Gastroesophageal sphincter (tissue), 4 donors: ENCODE results near the gene NEK9. TPM values are rescaled to one million over a fixed set of nuclear protein-coding genes. Genes with fewer than 3 reads are reported as not detected.
"Not testable (repeated sequence)": the region's sequence is repeated elsewhere in the genome, so short reads cannot be mapped to it uniquely, and the experiment has no call there.

Experiments used
- ATAC-seq: fragments of 150-250 bp; one replicate; pipeline ENCODE4 v1.9.1; 2016; ENCODE audit warnings: mild to moderate bottlenecking, moderate library complexity
- H3K27ac ChIP-seq, 4 donors: fragments of 200-600 bp; sonication (generic) in 3 of 4; 1 replicate in 3 of 4; 2 replicates in 1 of 4; pipeline ENCODE4 v1.5.1; 2016 to 2019
- H3K27me3 ChIP-seq: fragments of 200-600 bp; sonication (generic); one replicate; pipeline ENCODE4 v1.5.1; 2019
- H3K36me3 ChIP-seq, 2 donors: fragments of 200-600 bp; sonication (generic); one replicate each; pipeline ENCODE4 v1.5.1; 2019; ENCODE audit warnings: control low read depth in 1 of 2
- H3K4me1 ChIP-seq, 3 donors: fragments of 200-600 bp; sonication (generic); 1 replicate in 2 of 3; 2 replicates in 1 of 3; pipeline ENCODE4 v1.5.1; 2016 to 2019; ENCODE audit warnings: control low read depth in 2 of 3
- H3K4me3 ChIP-seq, 2 donors: fragments of 200-600 bp; sonication (generic); one replicate each; pipeline ENCODE4 v1.5.1; 2019; ENCODE audit warnings: mild to moderate bottlenecking in 1 of 2, moderate library complexity in 1 of 2
- H3K9me3 ChIP-seq, 3 donors: fragments of 200-600 bp; sonication (generic); one replicate each; pipeline ENCODE4 v1.5.1; 2017 to 2019; ENCODE audit warnings: control low read depth in 2 of 3
- EP300 ChIP-seq: sonication (generic); formaldehyde crosslinking; IDR thresholded peaks from one replicate; pipeline ENCODE4 v1.6.1; 2017; ENCODE audit warnings: antibody characterized with exemption, mild to moderate bottlenecking
- POLR2A ChIP-seq, 2 donors: fragments of 450-650 bp; IDR thresholded peaks; one replicate each; pipeline ENCODE4 v1.6.1; 2017; ENCODE audit warnings: antibody characterized with exemption in 2 of 2, mild to moderate bottlenecking in 2 of 2, moderate library complexity in 1 of 2
- POLR2AphosphoS5 ChIP-seq: sonication (generic); formaldehyde crosslinking; IDR thresholded peaks from one replicate; pipeline ENCODE4 v1.6.1; 2017; ENCODE audit warnings: antibody characterized with exemption
- WGBS, 2 donors: methylation state at CpG; one replicate each; pipeline ENCODE4 v1.1.5; 2018; ENCODE audit warnings: low coverage in 1 of 2; 5-methylcytosine and 5-hydroxymethylcytosine counted together
- total RNA-seq, 4 donors: library from RNA; depleted of rRNA; stranded (reverse); fragments of >200 nt; gene quantifications; one replicate each; pipeline ENCODE4 v1.1.0, GENCODE V29; 2016
- TF ChIP-seq, protein P1 (sequence below), 4 experiments: fragments of 200-600 bp in 2 of 4; fragments of 450-650 bp in 2 of 4; sonication (generic) in 1 of 4; IDR thresholded peaks; one replicate each; pipeline ENCODE4 v1.5.1; 2017 to 2019; ENCODE audit warnings: antibody characterized with exemption in 4 of 4, mild to moderate bottlenecking in 2 of 4, moderate library complexity in 2 of 4

Gene NEK9
- total RNA-seq, 4 donors from 2014 or later, result 34.2 to 95.4 (median 85.9) TPM

DNA sequence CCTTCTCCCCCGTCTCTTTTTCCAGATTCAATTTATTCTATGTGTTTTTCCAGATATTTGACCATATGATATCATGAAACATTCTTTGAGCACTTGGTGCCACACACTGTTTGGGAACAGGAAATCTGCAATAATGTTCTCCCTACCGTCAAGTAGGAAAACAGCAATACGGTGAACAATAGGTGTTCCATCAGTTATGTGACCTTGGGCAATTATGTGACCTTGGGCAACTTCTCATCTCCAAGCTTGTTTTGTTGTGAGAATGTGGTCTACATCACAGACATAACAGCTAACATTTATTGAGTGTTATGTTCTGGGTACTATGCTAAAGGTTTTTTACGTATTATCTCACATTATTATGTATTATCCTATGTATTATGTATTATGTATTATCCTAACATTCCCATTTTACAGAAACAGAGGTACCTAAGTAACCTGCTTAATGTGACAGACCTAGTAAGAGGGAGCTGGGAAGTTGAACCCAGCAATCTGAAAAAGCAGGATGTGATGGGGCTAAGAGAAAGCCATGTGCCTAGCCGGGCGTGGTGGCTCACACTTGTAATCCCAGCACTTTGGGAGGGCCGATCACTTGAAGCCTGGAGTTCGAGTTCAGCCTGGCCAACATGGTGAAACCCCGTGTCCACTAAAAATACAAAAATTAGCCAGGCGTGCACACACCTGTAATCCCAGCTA, 1.2 kb upstream of the NEK9 start:
- peak overlapping the region in 2 of 4 donors; percentile 97 to 99 for H3K27ac ChIP-seq
- peak overlapping the region; percentile 73 to 78 for H3K4me3 ChIP-seq
- TF ChIP-seq POLR2AphosphoS5, result no peak
- TF ChIP-seq, protein P1, sequence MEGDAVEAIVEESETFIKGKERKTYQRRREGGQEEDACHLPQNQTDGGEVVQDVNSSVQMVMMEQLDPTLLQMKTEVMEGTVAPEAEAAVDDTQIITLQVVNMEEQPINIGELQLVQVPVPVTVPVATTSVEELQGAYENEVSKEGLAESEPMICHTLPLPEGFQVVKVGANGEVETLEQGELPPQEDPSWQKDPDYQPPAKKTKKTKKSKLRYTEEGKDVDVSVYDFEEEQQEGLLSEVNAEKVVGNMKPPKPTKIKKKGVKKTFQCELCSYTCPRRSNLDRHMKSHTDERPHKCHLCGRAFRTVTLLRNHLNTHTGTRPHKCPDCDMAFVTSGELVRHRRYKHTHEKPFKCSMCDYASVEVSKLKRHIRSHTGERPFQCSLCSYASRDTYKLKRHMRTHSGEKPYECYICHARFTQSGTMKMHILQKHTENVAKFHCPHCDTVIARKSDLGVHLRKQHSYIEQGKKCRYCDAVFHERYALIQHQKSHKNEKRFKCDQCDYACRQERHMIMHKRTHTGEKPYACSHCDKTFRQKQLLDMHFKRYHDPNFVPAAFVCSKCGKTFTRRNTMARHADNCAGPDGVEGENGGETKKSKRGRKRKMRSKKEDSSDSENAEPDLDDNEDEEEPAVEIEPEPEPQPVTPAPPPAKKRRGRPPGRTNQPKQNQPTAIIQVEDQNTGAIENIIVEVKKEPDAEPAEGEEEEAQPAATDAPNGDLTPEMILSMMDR (IDR thresholded peaks at IDR 0.05), result no peak
- TF ChIP-seq POLR2A (IDR thresholded peaks at IDR 0.05), result no peak
- no peak for TF ChIP-seq EP300
- peaks cover 0 to 65% (median 5%) of the 10 kb centered on the region in 3 donors for H3K4me1 ChIP-seq
- WGBS, 2 donors, result 62 to 78% methylated on average over 8 of the region's 10 CpGs
- no peaks in the 10 kb centered on the region for H3K9me3 ChIP-seq
- H3K27me3 ChIP-seq, result no peaks in the 10 kb centered on the region
- no peak for ATAC-seq
- H3K36me3 ChIP-seq, result peaks cover 0 to 19% of the 10 kb centered on the region in 2 donors

DNA sequence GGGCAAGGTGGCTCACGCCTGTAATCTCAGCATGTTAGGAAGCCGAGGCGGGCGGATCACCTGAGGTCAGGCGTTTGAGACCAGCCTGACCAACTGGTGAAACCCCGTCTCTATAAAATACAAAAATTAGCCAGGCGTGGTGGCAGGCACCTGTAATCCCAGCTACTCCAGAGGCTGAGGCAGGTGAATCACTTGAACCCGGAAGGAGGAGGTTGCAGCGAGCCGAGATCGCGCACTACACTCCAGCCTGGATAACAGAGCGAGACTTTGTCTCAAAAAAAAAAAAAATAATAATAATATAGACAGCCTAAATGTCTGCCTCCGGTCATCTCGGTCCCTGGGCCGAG, 599 bp upstream of the NEK9 start:
- peak overlapping the region; percentile 73 to 78 for H3K4me3 ChIP-seq
- not testable (repeated sequence) for H3K27me3 ChIP-seq, ATAC-seq, H3K9me3 ChIP-seq
- peaks cover 0 to 61% (median 5%) of the 10 kb centered on the region in 3 donors for H3K4me1 ChIP-seq
- 25 to 70% methylated on average over 5 to 11 of the region's 16 CpGs for WGBS, 2 donors
- H3K27ac ChIP-seq, result peak overlapping the region; percentile 91 to 99 (median 98)
- H3K36me3 ChIP-seq, result peaks cover 0 to 19% of the 10 kb centered on the region in 2 donors

DNA sequence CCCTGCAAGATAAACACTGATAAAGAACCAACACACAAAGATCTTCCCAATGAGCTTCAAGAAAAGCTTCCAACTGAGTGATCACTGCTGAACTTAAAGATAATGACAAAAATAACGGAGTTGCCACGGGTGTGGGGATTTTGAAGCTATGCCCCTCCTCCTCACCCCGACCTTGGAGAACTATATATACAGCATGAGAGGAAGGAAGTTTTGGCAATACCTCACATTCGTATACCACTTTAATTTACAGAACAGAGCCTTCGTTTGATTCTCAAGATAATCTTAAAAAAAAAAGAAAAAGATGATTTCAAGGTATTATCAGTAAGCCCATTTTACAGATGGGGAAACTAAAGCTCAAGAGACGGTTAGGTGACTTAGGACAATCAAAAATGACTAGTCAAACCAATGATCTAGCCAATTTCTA, 715 bp downstream of the NEK9 start:
- Histone ChIP-seq H3K4me1 (peaks cover 0 to 57% (median 5%) of the 10 kb centered on the region in 3 donors), H3K36me3 (peaks cover 0 to 19% of the 10 kb centered on the region in 2 donors), H3K4me3 (peak overlapping the region; percentile 73 to 78), H3K9me3 (no peaks in the 10 kb centered on the region), H3K27me3 (no peaks in the 10 kb centered on the region), H3K27ac (peak overlapping the region; percentile 91 to 99 (median 98))
- 0 to 4% methylated on average over 6 of the region's 6 CpGs for WGBS, 2 donors
- TF ChIP-seq, protein P1 (IDR thresholded peaks at IDR 0.05), result no peak
- TF ChIP-seq POLR2AphosphoS5 (no peak), POLR2A (IDR thresholded peaks at IDR 0.05) (no peak), EP300 (no peak)
- no peak for ATAC-seq

DNA sequence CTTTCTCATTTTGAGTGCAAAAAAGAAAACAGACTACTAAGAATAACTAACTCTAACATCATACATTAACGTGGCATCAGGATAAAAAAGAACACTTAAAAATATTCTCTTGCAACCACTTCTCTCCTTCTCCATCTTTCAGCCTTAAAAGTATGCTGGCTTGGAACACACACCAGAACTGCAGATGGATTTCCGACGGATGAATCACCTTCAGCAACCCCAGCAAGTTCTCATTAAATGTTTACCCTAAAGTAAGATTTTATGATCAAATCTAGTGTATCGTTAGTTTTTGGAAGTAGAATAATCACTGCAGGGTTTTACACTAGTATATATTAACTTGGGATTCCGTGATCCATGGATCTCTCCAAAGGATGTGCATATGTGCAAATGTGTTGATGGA, 1.2 kb downstream of the NEK9 start:
- no peak for ATAC-seq
- TF ChIP-seq, protein P1 (IDR thresholded peaks at IDR 0.05), result no peak
- TF ChIP-seq POLR2A (IDR thresholded peaks at IDR 0.05) (no peak), POLR2AphosphoS5 (no peak), EP300 (no peak)
- H3K27ac ChIP-seq, result peak overlapping the region in 3 of 4 donors; percentile 25 to 99 (median 97)
- peaks cover 0 to 25% of the 10 kb centered on the region in 2 donors for H3K36me3 ChIP-seq
- H3K9me3 ChIP-seq, result no peaks in the 10 kb centered on the region
- H3K4me3 ChIP-seq, result peak overlapping the region; percentile 73 to 78
- peaks cover 0 to 57% (median 5%) of the 10 kb centered on the region in 3 donors for H3K4me1 ChIP-seq
- no peaks in the 10 kb centered on the region for H3K27me3 ChIP-seq
- whole genome bisulfite sequencing, 2 donors, result 27 to 37% methylated on average over 5 of the region's 5 CpGs

DNA sequence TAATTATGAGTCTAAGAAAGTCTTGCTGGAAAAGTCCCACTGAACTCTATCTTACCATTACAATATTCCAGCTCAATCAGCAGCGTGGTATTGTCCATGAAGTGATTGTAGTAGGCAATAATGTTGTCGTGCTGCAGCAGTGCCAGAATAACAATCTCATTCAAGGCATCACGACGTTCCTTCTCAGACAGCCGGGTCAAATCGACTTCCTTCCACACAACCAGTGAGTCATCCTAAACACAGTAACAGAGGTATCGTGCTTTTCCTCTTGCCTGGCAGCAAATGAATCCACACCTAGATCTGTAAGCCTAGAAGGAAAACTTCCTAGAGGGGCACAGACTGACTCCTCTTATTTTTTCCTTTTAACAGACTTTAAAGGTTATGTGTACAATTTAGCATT, 2.9 kb downstream of the NEK9 start:
- H3K36me3 ChIP-seq, result peaks cover 0 to 32% of the 10 kb centered on the region in 2 donors
- 43 to 46% methylated on average over 6 to 7 of the region's 7 CpGs for WGBS, 2 donors
- H3K9me3 ChIP-seq, result no peaks in the 10 kb centered on the region
- H3K4me3 ChIP-seq, result no peak overlapping the region
- peak overlapping the region in 3 of 4 donors; percentile 12 to 41 (median 16) for H3K27ac ChIP-seq
- H3K27me3 ChIP-seq, result no peaks in the 10 kb centered on the region
- peaks cover 0 to 49% (median 5%) of the 10 kb centered on the region in 3 donors for H3K4me1 ChIP-seq
- ATAC-seq, result no peak
- no peak for TF ChIP-seq POLR2A (IDR thresholded peaks at IDR 0.05)
- TF ChIP-seq, protein P1 (IDR thresholded peaks at IDR 0.05), result no peak
- TF ChIP-seq POLR2AphosphoS5, result no peak
- TF ChIP-seq EP300, result no peak
